MM.1S (cell line): ENCODE measurements around the gene PARVA.

Experiments used
- DNase-seq: peaks from one replicate; pipeline ENCODE4 v3.0.0-alpha.2; 2015
- H2AFZ ChIP-seq: fragments of 300-600 bp; sonication (generic); 2 replicates; pipeline ENCODE4 v1.6.0; 2016; ENCODE audit warnings: antibody characterized with exemption, low read length
- H3F3A ChIP-seq: fragments of 300-600 bp; sonication (generic); 2 replicates; pipeline ENCODE4 v1.6.1; 2016; ENCODE audit warnings: mild to moderate bottlenecking, antibody characterized with exemption, low read length, moderate library complexity, mixed read lengths; ENCODE audit not compliant: insufficient read depth
- H3K27ac ChIP-seq: fragments of 300-600 bp; sonication (generic); 2 replicates; pipeline ENCODE4 v1.5.1; 2016; ENCODE audit warnings: mild to moderate bottlenecking, low read length
- H3K27me3 ChIP-seq: fragments of 300-600 bp; sonication (generic); replicated peaks from 2 replicates; pipeline ENCODE4 v1.6.0; 2016; ENCODE audit warnings: low read length; ENCODE audit not compliant: insufficient read depth
- H3K36me3 ChIP-seq: fragments of 300-600 bp; sonication (generic); replicated peaks from 2 replicates; pipeline ENCODE4 v1.6.1; 2016; ENCODE audit warnings: mild to moderate bottlenecking, low read length, mixed read lengths; ENCODE audit not compliant: insufficient read depth
- H3K4me1 ChIP-seq: fragments of 300-600 bp; sonication (generic); 2 replicates; pipeline ENCODE4 v1.6.1; 2016; ENCODE audit warnings: low read length, mixed read lengths
- H3K4me2 ChIP-seq: fragments of 300-600 bp; sonication (generic); 2 replicates; pipeline ENCODE4 v1.6.0; 2016; ENCODE audit warnings: low read depth, low read length
- H3K4me3 ChIP-seq: fragments of 300-600 bp; sonication (generic); 2 replicates; pipeline ENCODE4 v1.5.1; 2016; ENCODE audit warnings: low read length, mixed read lengths
- H3K79me2 ChIP-seq: fragments of 300-600 bp; sonication (generic); 2 replicates; pipeline ENCODE4 v1.6.1; 2016; ENCODE audit warnings: mixed run types, low read length, mixed read lengths
- H3K9ac ChIP-seq: fragments of 300-600 bp; sonication (generic); 2 replicates; pipeline ENCODE4 v1.6.1; 2016; ENCODE audit warnings: low read length, mixed read lengths
- H3K9me2 ChIP-seq: fragments of 300-600 bp; sonication (generic); replicated peaks from 2 replicates; pipeline ENCODE4 v1.6.1; 2016; ENCODE audit warnings: mild to moderate bottlenecking, low read length, mixed read lengths; ENCODE audit not compliant: insufficient read depth
- H3K9me3 ChIP-seq: fragments of 300-600 bp; sonication (generic); replicated peaks from 2 replicates; pipeline ENCODE4 v1.6.1; 2016; ENCODE audit warnings: mild to moderate bottlenecking, low read length, mixed read lengths; ENCODE audit not compliant: insufficient read depth
- H4K20me1 ChIP-seq: fragments of 300-600 bp; sonication (generic); 2 replicates; pipeline ENCODE4 v1.6.1; 2016; ENCODE audit warnings: mild to moderate bottlenecking, low read length, moderate library complexity, mixed read lengths; ENCODE audit not compliant: insufficient read depth
- CTCF ChIP-seq: fragments of 300-600 bp; sonication (generic); IDR thresholded peaks from 2 replicates; pipeline ENCODE4 v1.5.1; 2016; ENCODE audit warnings: antibody characterized with exemption, low read length, mixed read lengths
- EZH2 ChIP-seq: fragments of 300-600 bp; sonication (generic); optimal IDR thresholded peaks from 2 replicates; pipeline ENCODE3; 2017; ENCODE audit warnings: low read depth, mild to moderate bottlenecking, antibody characterized with exemption, low read length, mixed read lengths
- EZH2phosphoT487 ChIP-seq: fragments of 300-600 bp; sonication (generic); IDR thresholded peaks from 2 replicates; pipeline ENCODE4 v1.6.1; 2018; ENCODE audit warnings: antibody characterized with exemption, low read length

PARVA gene

GRCh38 chr11:12433571-12434324 is 56.4 kb downstream of the PARVA start:
- no peaks in the 10 kb centered on the region for H3K79me2 ChIP-seq
- no peaks in the 10 kb centered on the region for H3K9me2 ChIP-seq
- no peaks in the 10 kb centered on the region for H3K27me3 ChIP-seq
- H3F3A ChIP-seq: no peaks in the 10 kb centered on the region
- H3K4me3 ChIP-seq: no peak overlapping the region
- H3K4me1 ChIP-seq: peaks cover 15% of the 10 kb centered on the region
- TF ChIP-seq CTCF (no peak), EZH2 (no peak), EZH2phosphoT487 (no peak)
- no peaks in the 10 kb centered on the region for H3K9me3 ChIP-seq
- H3K36me3 ChIP-seq: no peaks in the 10 kb centered on the region
- H3K4me2 ChIP-seq: no peak overlapping the region
- no peak overlapping the region for H2AFZ ChIP-seq
- no peak overlapping the region for H3K9ac ChIP-seq
- DNase-seq: no peak
- H3K27ac ChIP-seq: no peak overlapping the region
- H4K20me1 ChIP-seq: no peaks in the 10 kb centered on the region

- no peak for DNase-seq
- H2AFZ ChIP-seq: no peak overlapping the region
- H3K9me3 ChIP-seq: no peaks in the 10 kb centered on the region
- peaks cover 15% of the 10 kb centered on the region for H3K4me1 ChIP-seq
- no peak overlapping the region for H3K4me3 ChIP-seq
- no peaks in the 10 kb centered on the region for H3K27me3 ChIP-seq
- H3K9me2 ChIP-seq: no peaks in the 10 kb centered on the region
- H3K79me2 ChIP-seq: no peaks in the 10 kb centered on the region
- no peaks in the 10 kb centered on the region for H3K36me3 ChIP-seq
- H3K27ac ChIP-seq: no peak overlapping the region
- TF ChIP-seq EZH2phosphoT487 (no peak), EZH2 (no peak), CTCF (no peak)
- no peaks in the 10 kb centered on the region for H4K20me1 ChIP-seq
- H3F3A ChIP-seq: no peaks in the 10 kb centered on the region
- no peak overlapping the region for H3K9ac ChIP-seq
- H3K4me2 ChIP-seq: no peak overlapping the region
These were observed 56.9 kb downstream of the PARVA start for GRCh38 chr11:12434325-12434654.

- Histone ChIP-seq H3K36me3 (no peaks in the 10 kb centered on the region), H3K9ac (no peak overlapping the region), H3K27ac (no peak overlapping the region), H4K20me1 (no peaks in the 10 kb centered on the region), H3K4me2 (peak overlapping the region; percentile 10; the same call in 1 of the 2 replicates), H3K4me1 (peaks cover 20% of the 10 kb centered on the region), H3K4me3 (no peak overlapping the region), H3K27me3 (no peaks in the 10 kb centered on the region), H3F3A (no peaks in the 10 kb centered on the region), H3K9me3 (no peaks in the 10 kb centered on the region), H2AFZ (no peak overlapping the region), H3K79me2 (no peaks in the 10 kb centered on the region), H3K9me2 (no peaks in the 10 kb centered on the region)
- DNase-seq: peak; percentile 18
- TF ChIP-seq EZH2phosphoT487 (no peak), CTCF (no peak), EZH2 (no peak)
These were observed 57.9 kb downstream of the PARVA start for GRCh38 chr11:12435264-12435663.
